ENCODE data around the gene SHB. TPM values are rescaled to one million over a fixed set of nuclear protein-coding genes. Genes with fewer than 3 reads are reported as not detected.

The SHB gene
- total RNA-seq, 2 donors from 2014 or later, result 28.1 to 38.1 TPM

GRCh38 chr9:37946971-37947370, 122.1 kb downstream of the SHB start:
- TF ChIP-seq CTCF (conservative IDR thresholded peaks at IDR 0.05), result no peak
- H3K27ac ChIP-seq (ENCODE audit: low read depth, low read length), result no peak overlapping the region
- Mint-ChIP-seq H3K4me1 (no peaks in the 10 kb centered on the region), H3K27me3 (ENCODE audit: insufficient read depth) (no peaks in the 10 kb centered on the region), H3K9me3 (no peaks in the 10 kb centered on the region), H3K27ac (no peak overlapping the region), H3K4me3 (no peak overlapping the region), H3K36me3 (ENCODE audit: low read depth) (peaks cover 71% of the 10 kb centered on the region)
- no peak overlapping the region for H3K9ac ChIP-seq (ENCODE audit: extremely low read depth, low read length, poor library complexity, severe bottlenecking)
- DNase-seq, result no peak
- peaks cover 3% of the 10 kb centered on the region for H3K4me1 ChIP-seq (ENCODE audit: control insufficient read depth, insufficient read depth, low read length)
- H3K4me3 ChIP-seq (ENCODE audit: low read length), result no peak overlapping the region
- WGBS, 2 experiments (ENCODE audit: insufficient coverage in 1 of 2, insufficient read length in 1 of 2), result 87 to 93% methylated on average over 6 to 7 of the region's 7 CpGs
- peaks cover 89% of the 10 kb centered on the region for H3K36me3 ChIP-seq (ENCODE audit: control insufficient read depth, insufficient read depth, low read length)
- no peaks in the 10 kb centered on the region for H3K9me3 ChIP-seq (ENCODE audit: control insufficient read depth, low read length)
- no peaks in the 10 kb centered on the region for H3K27me3 ChIP-seq (ENCODE audit: control insufficient read depth, insufficient read depth, low read length, poor library complexity, severe bottlenecking)

- no peak for TF ChIP-seq CTCF (conservative IDR thresholded peaks at IDR 0.05)
- WGBS, 2 experiments (ENCODE audit: insufficient coverage in 1 of 2, insufficient read length in 1 of 2), result 95% methylated on average over 8 of the region's 8 CpGs; no CpG with 5 or more reads in 1 of the 2 experiments
- H3K4me3 ChIP-seq (ENCODE audit: low read length), result no peak overlapping the region
Measured at GRCh38 chr9:37946041-37946440, 123.0 kb downstream of the SHB start.

GRCh38 chr9:37944671-37945481, 124.2 kb downstream of the SHB start:
- no peaks in the 10 kb centered on the region for H3K9me3 Mint-ChIP-seq
- no peaks in the 10 kb centered on the region for H3K4me1 Mint-ChIP-seq
- no peak for TF ChIP-seq CTCF (conservative IDR thresholded peaks at IDR 0.05)
- DNase-seq, result peak; percentile 72
- no peak overlapping the region for H3K4me3 Mint-ChIP-seq
- no peak overlapping the region for H3K27ac ChIP-seq (ENCODE audit: low read depth, low read length)
- H3K36me3 Mint-ChIP-seq (ENCODE audit: low read depth), result peaks cover 61% of the 10 kb centered on the region
- no peaks in the 10 kb centered on the region for H3K27me3 ChIP-seq (ENCODE audit: control insufficient read depth, insufficient read depth, low read length, poor library complexity, severe bottlenecking)
- H3K36me3 ChIP-seq (ENCODE audit: control insufficient read depth, insufficient read depth, low read length), result peaks cover 87% of the 10 kb centered on the region
- 72 to 90% methylated on average over 6 to 9 of the region's 9 CpGs for WGBS, 2 experiments (ENCODE audit: insufficient coverage in 1 of 2, insufficient read length in 1 of 2)
- peak overlapping the region; percentile 8 for H3K9ac ChIP-seq (ENCODE audit: extremely low read depth, low read length, poor library complexity, severe bottlenecking)
- peak overlapping the region; percentile 19 for H3K27ac Mint-ChIP-seq
- H3K4me1 ChIP-seq (ENCODE audit: control insufficient read depth, insufficient read depth, low read length), result no peaks in the 10 kb centered on the region
- no peak overlapping the region for H3K4me3 ChIP-seq (ENCODE audit: low read length)
- no peaks in the 10 kb centered on the region for H3K27me3 Mint-ChIP-seq (ENCODE audit: insufficient read depth)
- no peaks in the 10 kb centered on the region for H3K9me3 ChIP-seq (ENCODE audit: control insufficient read depth, low read length)

More at GRCh38 chr9:37946041-37946440, 123.0 kb downstream of the SHB start:
- Mint-ChIP-seq H3K9me3 (no peaks in the 10 kb centered on the region), H3K27ac (no peak overlapping the region), H3K4me3 (no peak overlapping the region), H3K27me3 (ENCODE audit: insufficient read depth) (no peaks in the 10 kb centered on the region), H3K36me3 (ENCODE audit: low read depth) (peaks cover 67% of the 10 kb centered on the region), H3K4me1 (no peaks in the 10 kb centered on the region)
- no peak for DNase-seq
- no peaks in the 10 kb centered on the region for H3K27me3 ChIP-seq (ENCODE audit: control insufficient read depth, insufficient read depth, low read length, poor library complexity, severe bottlenecking)
- no peaks in the 10 kb centered on the region for H3K4me1 ChIP-seq (ENCODE audit: control insufficient read depth, insufficient read depth, low read length)
- H3K27ac ChIP-seq (ENCODE audit: low read depth, low read length), result no peak overlapping the region
- no peak overlapping the region for H3K9ac ChIP-seq (ENCODE audit: extremely low read depth, low read length, poor library complexity, severe bottlenecking)
- no peaks in the 10 kb centered on the region for H3K9me3 ChIP-seq (ENCODE audit: control insufficient read depth, low read length)
- peaks cover 88% of the 10 kb centered on the region for H3K36me3 ChIP-seq (ENCODE audit: control insufficient read depth, insufficient read depth, low read length)

All from endodermal cell (in vitro differentiated cells).